ENCODE measurements around the gene KIF2B.
"Not testable (repeated sequence)": the region's sequence is repeated elsewhere in the genome, so short reads cannot be mapped to it uniquely, and the experiment has no call there.

Gene KIF2B, protein sequence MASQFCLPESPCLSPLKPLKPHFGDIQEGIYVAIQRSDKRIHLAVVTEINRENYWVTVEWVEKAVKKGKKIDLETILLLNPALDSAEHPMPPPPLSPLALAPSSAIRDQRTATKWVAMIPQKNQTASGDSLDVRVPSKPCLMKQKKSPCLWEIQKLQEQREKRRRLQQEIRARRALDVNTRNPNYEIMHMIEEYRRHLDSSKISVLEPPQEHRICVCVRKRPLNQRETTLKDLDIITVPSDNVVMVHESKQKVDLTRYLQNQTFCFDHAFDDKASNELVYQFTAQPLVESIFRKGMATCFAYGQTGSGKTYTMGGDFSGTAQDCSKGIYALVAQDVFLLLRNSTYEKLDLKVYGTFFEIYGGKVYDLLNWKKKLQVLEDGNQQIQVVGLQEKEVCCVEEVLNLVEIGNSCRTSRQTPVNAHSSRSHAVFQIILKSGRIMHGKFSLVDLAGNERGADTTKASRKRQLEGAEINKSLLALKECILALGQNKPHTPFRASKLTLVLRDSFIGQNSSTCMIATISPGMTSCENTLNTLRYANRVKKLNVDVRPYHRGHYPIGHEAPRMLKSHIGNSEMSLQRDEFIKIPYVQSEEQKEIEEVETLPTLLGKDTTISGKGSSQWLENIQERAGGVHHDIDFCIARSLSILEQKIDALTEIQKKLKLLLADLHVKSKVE

DNA sequence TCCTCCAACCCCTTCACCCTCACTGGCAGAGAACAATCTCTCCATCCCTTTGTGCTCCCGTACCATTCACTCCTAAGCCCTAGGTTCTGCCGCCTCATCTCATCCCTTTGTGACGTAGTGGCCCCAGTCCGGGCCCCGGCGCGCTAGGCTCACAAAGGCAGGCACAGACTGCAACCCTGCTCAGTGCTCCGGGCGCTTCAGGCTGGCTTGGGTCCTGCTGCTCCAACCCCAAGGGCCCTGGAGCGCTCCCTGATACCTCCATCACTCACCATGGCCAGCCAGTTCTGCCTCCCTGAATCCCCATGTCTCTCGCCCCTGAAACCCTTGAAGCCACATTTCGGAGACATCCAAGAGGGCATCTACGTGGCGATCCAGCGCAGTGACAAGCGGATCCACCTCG is at the start of gene KIF2B:
Gene KIF2B (plus strand): TSS at position 164 of the 400 bp plus-strand sequence. CDS start 107 bp downstream, at position 271.
- DNase-seq = no peak

DNA sequence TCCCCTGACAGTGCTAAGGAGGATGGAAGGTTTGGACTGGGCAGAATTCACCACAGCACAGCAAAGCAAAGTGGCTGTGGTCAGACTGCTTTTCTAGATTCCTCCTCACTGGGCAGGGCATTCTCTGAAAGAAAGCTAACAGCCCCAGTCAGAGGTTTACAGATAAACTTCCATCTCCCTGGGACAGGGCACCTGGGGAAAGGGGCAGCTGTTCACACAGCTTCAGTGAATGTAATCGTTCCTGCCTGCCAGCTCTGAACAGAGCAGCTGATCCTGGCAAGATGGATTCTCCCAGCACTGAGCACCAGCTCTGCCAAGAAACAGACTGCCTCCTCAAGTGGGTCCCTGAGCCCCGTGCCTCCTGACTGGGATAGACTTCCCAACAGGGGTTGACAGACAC is 42.4 kb upstream of the KIF2B start:
- DNase-seq = no peak

DNA sequence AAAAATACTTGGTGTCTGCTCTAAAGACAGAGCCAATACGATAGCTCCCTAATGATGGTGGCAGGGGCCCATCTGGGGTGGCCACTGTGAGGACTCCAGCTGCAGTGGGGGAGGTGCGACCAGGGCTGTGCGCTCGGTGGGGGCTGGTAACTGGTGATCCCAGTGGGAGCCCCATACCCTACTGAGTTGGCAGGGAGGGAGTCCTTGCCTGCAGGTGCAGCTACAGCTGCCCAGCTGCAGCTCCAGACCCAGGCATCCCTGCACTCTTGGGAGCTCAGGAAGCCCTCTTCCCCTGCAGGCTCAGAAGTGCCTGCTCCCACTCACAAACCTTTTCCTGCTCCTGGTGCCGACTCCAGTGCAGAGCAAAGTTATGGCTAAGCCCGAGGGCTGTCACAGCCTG is 31.2 kb upstream of the KIF2B start:
- no peak for DNase-seq

DNA sequence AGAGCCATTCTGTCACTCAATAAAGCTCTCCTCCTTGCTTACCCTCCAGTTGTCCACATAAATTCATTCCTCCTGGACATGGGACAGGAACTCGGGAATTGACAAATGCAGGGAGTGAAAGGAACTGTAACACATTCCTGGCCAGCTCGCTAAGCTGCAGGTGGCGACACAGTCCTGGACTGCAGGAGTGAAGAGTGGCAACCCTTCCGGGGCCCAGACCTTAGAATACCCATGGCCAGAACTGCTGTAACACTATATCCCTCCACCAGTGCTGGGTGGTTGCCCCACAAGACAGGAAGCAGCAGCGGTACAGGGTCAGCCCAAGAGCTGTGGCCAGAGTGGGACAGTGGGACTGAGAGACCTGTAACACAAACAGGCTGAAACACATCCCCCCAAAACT is 30.3 kb upstream of the KIF2B start:
- DNase-seq = no peak

DNA sequence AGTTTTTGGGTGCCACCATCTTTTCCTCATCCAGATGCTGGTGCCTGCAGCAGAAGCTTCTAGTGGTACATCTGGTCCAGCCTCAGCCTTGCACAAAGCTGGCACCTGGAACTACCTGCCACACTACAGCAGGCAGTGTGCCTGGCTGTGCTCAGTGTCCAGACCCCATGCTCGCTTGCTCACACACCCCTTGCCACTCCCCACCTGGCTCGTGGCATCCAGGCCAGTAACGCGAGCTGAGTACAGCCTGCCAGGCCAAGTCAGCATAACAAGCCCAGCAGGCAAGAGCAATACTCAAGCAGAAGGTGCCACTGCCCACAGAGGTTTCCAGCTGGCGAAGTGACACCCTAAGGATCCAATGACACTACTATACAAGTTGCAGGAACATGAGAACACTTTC is 29.7 kb upstream of the KIF2B start:
- DNase-seq = no peak

- DNase-seq = no peak
Observed at GRCh38 chr17:53794875-53795274, 27.9 kb upstream of the KIF2B start.

GRCh38 chr17:53796642-53797041 is 26.1 kb upstream of the KIF2B start:
- DNase-seq = no peak

DNA sequence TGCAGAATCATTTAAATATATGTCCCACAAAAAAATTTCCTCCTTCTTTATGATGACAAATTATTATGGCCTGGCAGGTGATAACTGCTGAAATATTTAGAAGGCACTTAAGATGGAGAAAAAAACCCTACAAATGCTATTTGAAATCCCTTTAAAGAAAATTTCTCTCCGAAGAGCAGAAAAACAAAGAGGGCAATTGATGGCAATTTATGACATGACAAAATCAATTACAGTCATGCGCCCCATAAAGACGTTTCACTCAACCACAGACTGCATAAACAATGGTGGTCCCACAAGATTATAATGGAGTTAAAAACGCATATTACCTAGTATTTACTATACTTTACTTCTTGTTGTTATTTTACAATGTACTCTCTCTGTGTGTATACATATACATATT is 25.2 kb upstream of the KIF2B start:
- no peak for DNase-seq

- DNase-seq = no peak
Observed at GRCh38 chr17:53804437-53804836, 18.3 kb upstream of the KIF2B start.

DNA sequence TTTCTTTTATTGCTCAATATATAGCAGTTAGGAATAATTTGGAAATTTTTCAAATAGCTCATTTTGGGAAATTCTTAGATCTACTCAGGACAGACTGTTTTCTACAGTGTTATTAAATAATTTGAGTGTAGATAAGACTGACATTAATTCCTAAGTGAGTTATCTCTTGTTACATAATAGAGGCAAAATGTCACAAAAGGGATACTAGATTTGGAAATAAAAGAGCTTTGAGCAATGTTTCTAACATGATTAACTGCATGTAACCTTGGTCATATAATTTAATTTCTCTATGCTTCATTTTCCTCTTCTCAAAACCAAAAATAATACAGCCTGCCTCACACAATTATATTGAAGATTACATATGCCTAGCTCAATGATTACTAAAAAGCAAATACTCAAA is 16.3 kb upstream of the KIF2B start:
- no peak for DNase-seq

DNA sequence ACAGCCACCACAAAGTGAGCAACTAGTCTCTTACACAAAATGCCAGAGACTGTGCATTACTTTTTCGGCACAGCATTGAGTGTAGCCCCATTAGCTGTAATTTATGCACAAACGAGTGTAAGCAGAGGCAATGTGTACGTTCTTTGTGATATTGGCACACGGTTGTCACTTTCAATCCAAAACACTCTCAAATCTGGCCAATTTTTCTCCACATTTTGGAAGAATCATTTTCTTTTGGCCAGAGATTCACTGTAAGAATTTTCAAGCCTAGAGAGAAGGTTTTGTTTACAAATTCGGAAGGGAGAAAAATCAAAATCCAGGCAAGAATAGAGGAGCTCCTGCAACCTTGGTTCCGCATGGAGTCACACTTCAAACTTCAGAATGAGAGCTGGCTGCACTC is 15.4 kb upstream of the KIF2B start:
- DNase-seq = no peak

DNA sequence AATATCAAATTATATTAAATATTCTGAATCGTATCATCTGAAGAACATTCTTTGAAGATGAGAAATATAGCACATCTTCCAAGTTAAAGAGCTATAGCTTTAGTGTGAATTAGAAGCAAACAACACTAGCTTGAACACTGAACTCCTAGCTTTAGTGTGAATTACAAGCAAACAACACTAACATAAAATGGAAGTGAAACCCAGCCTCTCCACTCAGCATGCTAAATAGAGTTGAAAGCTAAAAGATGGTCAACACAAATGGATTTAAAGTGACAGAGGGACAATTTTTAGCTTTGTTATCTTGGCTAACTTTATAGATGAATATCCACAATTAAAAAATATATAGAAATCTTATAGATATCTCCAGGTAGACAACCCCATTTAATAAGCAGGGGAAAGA is 4.5 kb upstream of the KIF2B start:
- DNase-seq = no peak

- no peak for DNase-seq
Observed at GRCh38 chr17:53818929-53819328, 3.8 kb upstream of the KIF2B start.

DNA sequence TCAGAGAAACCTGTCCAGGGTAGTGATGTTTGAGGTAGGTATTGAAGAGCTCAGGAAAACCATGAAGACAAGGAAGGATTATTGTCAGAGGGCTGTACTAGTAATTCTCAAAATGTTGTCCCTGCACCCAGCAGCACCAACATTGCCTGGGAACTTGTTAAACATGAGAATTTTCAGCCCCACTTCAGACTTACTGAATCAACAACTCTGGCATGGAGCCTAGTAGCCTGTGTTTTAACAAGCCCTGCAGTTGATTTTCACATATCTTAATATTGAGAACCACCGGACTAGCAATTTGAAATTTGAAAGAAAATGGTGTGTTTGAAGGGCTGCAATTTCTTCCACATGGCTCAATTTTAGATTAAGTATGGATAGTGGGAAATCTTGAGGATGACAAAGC is 2.8 kb upstream of the KIF2B start:
- no peak for DNase-seq

GRCh38 chr17:53823341-53824050 is 769 bp downstream of the KIF2B start:
- DNase-seq = no peak

- not testable (repeated sequence) for DNase-seq
Observed at GRCh38 chr17:53834771-53835170, 12.0 kb downstream of the KIF2B start.

GRCh38 chr17:53837131-53837530 is 14.4 kb downstream of the KIF2B start:
- DNase-seq = no peak

DNA sequence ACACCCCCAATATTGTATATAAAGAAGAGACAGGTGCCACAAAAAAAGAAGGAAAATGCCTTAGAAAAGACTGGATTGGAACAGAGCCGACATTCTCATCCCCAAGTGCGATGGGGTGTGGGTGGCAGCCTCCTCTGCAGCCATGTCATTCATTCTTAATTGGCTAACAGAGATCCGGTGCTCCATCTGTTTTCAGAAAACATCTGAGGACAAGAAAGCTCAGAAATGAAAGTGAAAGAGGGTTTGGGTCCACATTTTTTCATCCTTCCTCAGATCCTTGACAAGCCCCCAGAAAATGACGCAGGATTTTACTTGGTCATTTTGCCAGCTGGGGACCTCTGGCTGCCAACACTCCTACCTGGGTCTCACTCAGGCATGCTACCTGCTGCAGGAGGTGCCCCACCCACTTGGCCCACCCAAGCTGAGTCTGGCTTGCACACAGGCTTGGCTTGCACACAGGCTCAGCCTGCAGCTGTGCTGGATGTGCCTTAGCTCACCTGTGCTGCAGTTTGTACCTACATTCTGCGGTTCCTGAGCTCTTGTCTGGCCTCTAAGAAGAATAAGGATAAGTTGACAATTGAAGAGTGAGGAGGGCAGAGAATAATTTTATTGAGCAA is 21.9 kb downstream of the KIF2B start:
- DNase-seq = no peak

DNA sequence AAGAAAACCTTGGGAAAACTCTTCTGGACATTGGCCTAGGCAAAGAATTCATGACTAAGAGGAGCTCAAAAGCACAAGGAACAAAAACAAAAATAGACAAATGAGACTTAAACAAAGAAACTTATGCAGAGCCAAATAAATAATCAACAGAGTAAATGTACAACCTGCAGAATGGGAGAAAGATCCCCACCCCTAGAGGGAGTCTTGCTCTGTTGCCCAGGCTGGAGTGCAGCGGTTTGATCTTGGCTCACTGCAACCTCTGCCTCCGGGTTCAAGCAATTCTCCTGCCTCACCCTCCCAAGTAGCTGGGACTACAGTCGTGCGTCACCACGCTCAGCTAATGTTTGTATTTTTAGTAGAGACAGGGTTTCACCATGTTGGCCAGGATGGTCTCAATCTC is 48.4 kb downstream of the KIF2B start:
- not testable (repeated sequence) for DNase-seq

Measured in NK-92 treated with Interleukin-12 subunit alpha and Interleukin-12 subunit beta, amount 100 ng/mL, for 24 hours (cell line).